GM23338 (cell line): ENCODE data around the gene RNF4. TPM values are rescaled to one million over a fixed set of nuclear protein-coding genes. Genes with fewer than 3 reads are reported as not detected.

Experiments
- ATAC-seq: fragments of 200-7000 bp; cut with Tn5 transposase; 3 replicates; pipeline ENCODE4 v1.9.1; 2020
- DNase-seq: peaks from one replicate; pipeline ENCODE4 v3.0.0-alpha.2; 2015; ENCODE audit warnings: low spot score
- H2AFZ ChIP-seq: fragments of 200-600 bp; sonication (generic); 2 replicates; pipeline ENCODE4 v1.8.0; 2016; ENCODE audit warnings: antibody characterized with exemption, mild to moderate bottlenecking, moderate library complexity
- H3F3A ChIP-seq: fragments of 200-600 bp; sonication (generic); replicated peaks from 2 replicates; pipeline ENCODE4 v1.8.0; 2017; ENCODE audit warnings: antibody characterized with exemption, mixed run types, low read depth
- H3K27ac ChIP-seq: fragments of 200-600 bp; sonication (generic); 2 replicates; pipeline ENCODE4 v1.6.1; 2016; ENCODE audit warnings: low read depth
- H3K27me3 ChIP-seq: fragments of 200-600 bp; sonication (generic); 2 replicates; pipeline ENCODE4 v1.8.0; 2016; ENCODE audit warnings: mild to moderate bottlenecking, mixed run types, moderate library complexity; ENCODE audit not compliant: insufficient read depth
- H3K36me3 ChIP-seq: fragments of 200-600 bp; sonication (generic); 2 replicates; pipeline ENCODE4 v1.8.0; 2016; ENCODE audit warnings: mild to moderate bottlenecking; ENCODE audit not compliant: insufficient read depth
- H3K4me1 ChIP-seq: fragments of 200-600 bp; sonication (generic); 2 replicates; pipeline ENCODE4 v1.8.0; 2016; ENCODE audit warnings: mild to moderate bottlenecking, moderate library complexity; ENCODE audit not compliant: insufficient read depth
- H3K4me2 ChIP-seq: fragments of 200-600 bp; sonication (generic); 2 replicates; pipeline ENCODE4 v1.7.1; 2017; ENCODE audit warnings: mixed run types
- H3K4me3 ChIP-seq: fragments of 200-600 bp; sonication (generic); 2 replicates; pipeline ENCODE4 v1.6.1; 2016; ENCODE audit warnings: mixed run types
- H3K79me2 ChIP-seq: fragments of 200-600 bp; sonication (generic); replicated peaks from 2 replicates; pipeline ENCODE4 v1.8.0; 2017; ENCODE audit warnings: mild to moderate bottlenecking; ENCODE audit not compliant: insufficient read depth
- H3K9me2 ChIP-seq: fragments of 200-600 bp; sonication (generic); 2 replicates; pipeline ENCODE4 v1.8.0; 2017; ENCODE audit not compliant: insufficient read depth
- H4K20me1 ChIP-seq: fragments of 200-600 bp; sonication (generic); replicated peaks from 2 replicates; pipeline ENCODE4 v1.8.0; 2017; ENCODE audit warnings: mild to moderate bottlenecking; ENCODE audit not compliant: insufficient read depth
- H3K27ac Mint-ChIP-seq: 2 replicates; pipeline ENCODE4 v1.8.0; 2020; ENCODE audit warnings: inconsistent platforms, mild to moderate bottlenecking, moderate library complexity, mixed read lengths
- H3K27me3 Mint-ChIP-seq: 3 replicates; pipeline ENCODE4 v1.8.0; 2022; ENCODE audit warnings: low read depth, mild to moderate bottlenecking, moderate library complexity, mixed read lengths, inconsistent platforms; ENCODE audit not compliant: insufficient read depth, poor library complexity
- H3K36me3 Mint-ChIP-seq: 3 replicates; pipeline ENCODE4 v1.8.0; 2021; ENCODE audit warnings: low read depth, mild to moderate bottlenecking, inconsistent platforms, moderate library complexity, mixed read lengths
- H3K4me1 Mint-ChIP-seq: 3 replicates; pipeline ENCODE4 v1.8.0; 2020; ENCODE audit warnings: mild to moderate bottlenecking, inconsistent platforms, mixed read lengths
- H3K4me3 Mint-ChIP-seq: 3 replicates; pipeline ENCODE4 v1.8.0; 2021; ENCODE audit warnings: moderate library complexity, mild to moderate bottlenecking, inconsistent platforms, mixed read lengths
- H3K9me3 Mint-ChIP-seq: 3 replicates; pipeline ENCODE4 v1.8.0; 2020; ENCODE audit warnings: moderate library complexity, mild to moderate bottlenecking, inconsistent platforms, mixed read lengths
- CREB1 ChIP-seq: fragments of 250-450 bp; sonication (Bioruptor Pico); IDR thresholded peaks from 2 replicates; pipeline ENCODE4 v1.5.0; 2020; ENCODE audit warnings: low read depth, mild to moderate bottlenecking, moderate library complexity
- CTCF ChIP-seq, 2 experiments: fragments of 200-600 bp in 1 of 2; sonication (generic) in 1 of 2; conservative IDR thresholded peaks; 2 replicates each; pipeline versions ENCODE4 v1.5.1 to v1.6.1; 2016 to 2017; ENCODE audit warnings: antibody characterized with exemption in 2 of 2, low read depth in 2 of 2, mild to moderate bottlenecking in 2 of 2, moderate library complexity in 1 of 2
- ETS1 ChIP-seq: IDR thresholded peaks from 2 replicates; pipeline ENCODE4 v1.6.1; 2016; ENCODE audit warnings: antibody characterized with exemption
- EZH2 ChIP-seq: fragments of 200-600 bp; sonication (generic); IDR thresholded peaks from one replicate; pipeline ENCODE4 v1.8.0; 2017; ENCODE audit warnings: antibody characterized with exemption, mild to moderate bottlenecking, low read depth; ENCODE audit not compliant: unreplicated experiment
- EZH2phosphoT487 ChIP-seq: fragments of 200-600 bp; sonication (generic); IDR thresholded peaks from one replicate; pipeline ENCODE4 v1.8.1; 2018; ENCODE audit warnings: antibody characterized with exemption; ENCODE audit not compliant: unreplicated experiment
- JUNB ChIP-seq: IDR thresholded peaks from one replicate; pipeline ENCODE4 v1.6.1; 2016; ENCODE audit warnings: antibody characterized with exemption; ENCODE audit not compliant: unreplicated experiment
- NANOG ChIP-seq: IDR thresholded peaks from 2 replicates; pipeline ENCODE4 v1.6.1; 2016; ENCODE audit warnings: antibody characterized with exemption, borderline replicate concordance
- POLR2AphosphoS5 ChIP-seq: IDR thresholded peaks from 2 replicates; pipeline ENCODE4 v1.6.1; 2016; ENCODE audit warnings: antibody characterized with exemption, low read depth
- STAT1 ChIP-seq: IDR thresholded peaks from one replicate; pipeline ENCODE4 v1.6.1; 2016; ENCODE audit warnings: antibody characterized with exemption; ENCODE audit not compliant: unreplicated experiment
- ZNF114 ChIP-seq: fragments of 250-450 bp; sonication (Bioruptor Pico); IDR thresholded peaks from 2 replicates; pipeline ENCODE4 v1.5.0; 2020; ENCODE audit warnings: mild to moderate bottlenecking, moderate library complexity
- ZNF331 ChIP-seq: fragments of 250-450 bp; sonication (Bioruptor Pico); IDR thresholded peaks from 2 replicates; pipeline ENCODE4 v1.5.0; 2020; ENCODE audit warnings: low read depth, mild to moderate bottlenecking, moderate library complexity
- polyA plus RNA-seq: library from polyadenylated mRNA; unstranded; fragments of >200 nt; fragmentation: Nextera tagmentation; extraction: Ambion mirVana; gene quantifications from 2 replicates; pipeline ENCODE4 v1.2.1, GENCODE V29; 2016
- total RNA-seq: library from RNA; depleted of rRNA; stranded (reverse); fragments of >200 nt; shearing (Covaris generic); gene quantifications from 2 replicates; pipeline ENCODE4 v1.2.3, GENCODE V29; 2014

RNF4 gene
- total and polyA plus RNA-seq, 2 experiments from 2014 or later = 47.7 to 77.2 TPM

- no peak for TF ChIP-seq CTCF (conservative IDR thresholded peaks at IDR 0.05; ENCODE audit: low read depth in 2 of 2)
- no peak for TF ChIP-seq ZNF331 (CRISPR knock-in tag)
These were observed 36.9 kb upstream of the RNF4 start (continued) for GRCh38 chr4:2432004-2432403.

- 0 out of 2 replicates have a peak overlapping the region, but pooled peaks have one; percentile 66 for H2AFZ ChIP-seq
- no peaks in the 10 kb centered on the region; the same call in 2 of the 3 replicates for H3K36me3 Mint-ChIP-seq
- no peaks in the 10 kb centered on the region for H3K4me1 ChIP-seq
- no peak overlapping the region for H3K4me2 ChIP-seq
- H3K27ac ChIP-seq = no peak overlapping the region
- H3K4me1 Mint-ChIP-seq = peaks cover 12% of the 10 kb centered on the region; the same call in 1 of the 3 replicates
- H3K9me2 ChIP-seq = no peaks in the 10 kb centered on the region
- no peaks in the 10 kb centered on the region for H4K20me1 ChIP-seq
- no peaks in the 10 kb centered on the region for H3K36me3 ChIP-seq
- DNase-seq (no peak), ATAC-seq (0 out of 3 replicates have a peak, but pooled peaks have one; percentile 13)
- no peak overlapping the region for H3K4me3 ChIP-seq
- no peaks in the 10 kb centered on the region for H3K27me3 ChIP-seq
- no peaks in the 10 kb centered on the region for H3F3A ChIP-seq
- TF ChIP-seq ZNF114 (CRISPR knock-in tag) (no peak), EZH2 (no peak), CREB1 (CRISPR knock-in tag) (no peak)
- H3K79me2 ChIP-seq = no peaks in the 10 kb centered on the region
- H3K27me3 Mint-ChIP-seq = peaks cover 7% of the 10 kb centered on the region
- H3K9me3 Mint-ChIP-seq = no peaks in the 10 kb centered on the region; the same call in 2 of the 3 replicates
- H3K27ac Mint-ChIP-seq = no peak overlapping the region
- no peak overlapping the region for H3K4me3 Mint-ChIP-seq
These were observed 35.8 kb upstream of the RNF4 start for GRCh38 chr4:2432991-2433530.

GRCh38 chr4:2433609-2434350 is 35.1 kb upstream of the RNF4 start:
- DNase-seq = no peak
- no peak overlapping the region for H3K27ac Mint-ChIP-seq
- peaks cover 12% of the 10 kb centered on the region; the same call in 1 of the 3 replicates for H3K4me1 Mint-ChIP-seq
- Histone ChIP-seq H3K36me3 (no peaks in the 10 kb centered on the region), H4K20me1 (no peaks in the 10 kb centered on the region), H3K4me1 (no peaks in the 10 kb centered on the region), H3K27me3 (no peaks in the 10 kb centered on the region), H3K4me2 (no peak overlapping the region), H3K27ac (no peak overlapping the region), H3K79me2 (no peaks in the 10 kb centered on the region), H3K9me2 (no peaks in the 10 kb centered on the region), H2AFZ (0 out of 2 replicates have a peak overlapping the region, but pooled peaks have one; percentile 66), H3F3A (no peaks in the 10 kb centered on the region), H3K4me3 (no peak overlapping the region)
- no peaks in the 10 kb centered on the region; the same call in 2 of the 3 replicates for H3K9me3 Mint-ChIP-seq
- no peak overlapping the region for H3K4me3 Mint-ChIP-seq
- ATAC-seq = peak; percentile 14; the same call in 1 of the 3 replicates
- no peaks in the 10 kb centered on the region; the same call in 2 of the 3 replicates for H3K36me3 Mint-ChIP-seq
- peaks cover 7% of the 10 kb centered on the region for H3K27me3 Mint-ChIP-seq
- TF ChIP-seq JUNB = no peak
- no peak for TF ChIP-seq STAT1
- TF ChIP-seq ZNF331 (CRISPR knock-in tag) = no peak
- TF ChIP-seq CTCF (conservative IDR thresholded peaks at IDR 0.05; ENCODE audit: low read depth in 2 of 2) = no peak
- TF ChIP-seq NANOG = no peak
- TF ChIP-seq ETS1 = no peak
- no peak for TF ChIP-seq CREB1 (CRISPR knock-in tag)
- no peak for TF ChIP-seq ZNF114 (CRISPR knock-in tag)
- no peak for TF ChIP-seq EZH2phosphoT487
- no peak for TF ChIP-seq POLR2AphosphoS5
- TF ChIP-seq EZH2 = no peak
